GM18951 (cell line): Measurements from ENCODE around the gene CBS.
"Not testable (repeated sequence)": the region's sequence is repeated elsewhere in the genome, so short reads cannot be mapped to it uniquely, and the experiment has no call there.

Experiments
- POLR2A ChIP-seq: IDR thresholded peaks from 4 replicates; pipeline ENCODE4 v1.6.1; 2011; ENCODE audit warnings: mild to moderate bottlenecking; ENCODE audit not compliant: insufficient read length, insufficient read depth; ENCODE audit errors: extremely low read depth
- in situ Hi-C: fragments of 300-500 bp; cut with MboI; formaldehyde crosslinking; loops from one replicate; pipeline ENCODE4 v1.12.0; 2022; ENCODE audit warnings: low sequenced_read_pairs, mixed read lengths, inconsistent platforms; ENCODE audit not compliant: unreplicated experiment

CBS gene

GRCh38 chr21:43016728-43017127, 58.9 kb downstream of the CBS start:
- in situ Hi-C loops, result no loop called here
- no peak for TF ChIP-seq POLR2A

DNA sequence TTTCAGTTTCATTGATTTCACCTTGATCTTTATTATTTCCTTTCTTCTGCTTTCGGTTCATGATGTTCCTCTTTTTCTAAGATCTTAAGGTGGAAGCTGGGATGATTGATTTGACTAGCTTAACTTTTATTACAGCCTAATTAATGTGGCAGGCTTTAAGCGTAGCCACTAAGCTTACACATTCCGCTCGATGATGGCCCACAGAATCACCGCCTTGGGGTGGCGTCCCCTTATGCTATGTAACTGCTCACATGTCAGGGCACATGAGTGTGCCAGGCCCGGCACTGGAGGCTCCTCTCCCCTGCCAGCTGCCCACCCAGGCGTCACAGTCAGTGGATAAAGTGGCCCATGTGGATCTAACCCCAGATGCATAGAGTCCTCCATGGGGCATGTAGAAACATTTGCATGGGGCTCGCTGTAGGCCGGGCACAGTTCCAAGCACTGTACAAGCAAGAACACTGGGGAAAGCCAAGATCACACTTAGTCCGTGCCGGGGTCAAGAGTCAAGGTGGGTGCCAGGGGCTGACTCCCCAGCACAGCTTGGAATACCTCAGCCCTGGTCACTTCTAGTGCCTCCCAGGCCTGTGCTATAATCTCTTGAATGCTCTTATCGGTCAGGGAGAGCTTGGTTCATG, 59.6 kb downstream of the CBS start:
- TF ChIP-seq POLR2A, result no peak
- in situ Hi-C loops, result no loop called here

GRCh38 chr21:43012596-43012995, 63.0 kb downstream of the CBS start:
- in situ Hi-C loops, result no loop called here

DNA sequence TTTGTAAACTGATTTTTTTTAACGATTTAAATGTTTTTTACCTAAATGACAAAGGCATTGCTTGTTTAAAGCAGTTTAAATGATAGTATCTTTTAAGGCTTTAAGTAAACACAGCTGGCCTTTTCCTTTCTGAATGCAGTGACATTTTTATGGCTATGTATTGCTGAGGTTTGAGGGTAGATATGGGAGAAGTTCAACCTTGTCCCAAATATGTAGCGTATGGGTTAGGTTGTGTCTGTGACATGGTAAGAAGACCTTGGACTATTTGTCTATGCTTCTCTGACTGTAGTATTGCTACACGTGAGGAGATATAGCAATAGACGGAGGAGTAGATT, 68.8 kb downstream of the CBS start:
- in situ Hi-C loops, result no loop called here

More at GRCh38 chr21:43012596-43012995, 63.0 kb downstream of the CBS start:
- no peak for TF ChIP-seq POLR2A

GRCh38 chr21:43006051-43006873, 69.4 kb downstream of the CBS start:
- in situ Hi-C loops, result not testable (repeated sequence)

More for the DNA sequence above, 68.8 kb downstream of the CBS start:
- TF ChIP-seq POLR2A, result no peak

DNA sequence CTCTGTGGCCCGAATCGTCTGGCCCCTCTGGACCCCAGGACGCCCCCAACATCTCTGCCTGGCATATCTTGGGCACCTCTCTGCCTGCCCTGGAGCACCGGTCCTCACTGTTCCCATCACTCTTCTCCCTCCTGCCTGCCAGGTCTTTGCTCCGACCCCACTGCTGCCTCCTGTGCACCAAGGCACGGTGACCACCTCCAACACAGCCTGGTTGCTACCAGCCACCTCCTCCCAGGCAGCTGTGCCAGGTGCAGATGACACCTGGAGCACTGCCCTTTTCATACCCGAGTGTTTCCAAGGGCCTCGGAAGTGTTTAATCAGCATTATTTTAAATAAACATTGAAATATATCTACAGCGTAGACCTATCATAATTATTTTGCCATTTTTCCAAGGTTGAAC, 70.0 kb downstream of the CBS start:
- in situ Hi-C loops, result no loop called here
- no peak for TF ChIP-seq POLR2A

- in situ Hi-C loops, result no loop called here
- no peak for TF ChIP-seq POLR2A
Measured at GRCh38 chr21:43004926-43005325, 70.7 kb downstream of the CBS start.
